ENCODE results near the gene RTN4R.
"Not testable (repeated sequence)": the region's sequence is repeated elsewhere in the genome, so short reads cannot be mapped to it uniquely, and the experiment has no call there.

Gene RTN4R

DNA sequence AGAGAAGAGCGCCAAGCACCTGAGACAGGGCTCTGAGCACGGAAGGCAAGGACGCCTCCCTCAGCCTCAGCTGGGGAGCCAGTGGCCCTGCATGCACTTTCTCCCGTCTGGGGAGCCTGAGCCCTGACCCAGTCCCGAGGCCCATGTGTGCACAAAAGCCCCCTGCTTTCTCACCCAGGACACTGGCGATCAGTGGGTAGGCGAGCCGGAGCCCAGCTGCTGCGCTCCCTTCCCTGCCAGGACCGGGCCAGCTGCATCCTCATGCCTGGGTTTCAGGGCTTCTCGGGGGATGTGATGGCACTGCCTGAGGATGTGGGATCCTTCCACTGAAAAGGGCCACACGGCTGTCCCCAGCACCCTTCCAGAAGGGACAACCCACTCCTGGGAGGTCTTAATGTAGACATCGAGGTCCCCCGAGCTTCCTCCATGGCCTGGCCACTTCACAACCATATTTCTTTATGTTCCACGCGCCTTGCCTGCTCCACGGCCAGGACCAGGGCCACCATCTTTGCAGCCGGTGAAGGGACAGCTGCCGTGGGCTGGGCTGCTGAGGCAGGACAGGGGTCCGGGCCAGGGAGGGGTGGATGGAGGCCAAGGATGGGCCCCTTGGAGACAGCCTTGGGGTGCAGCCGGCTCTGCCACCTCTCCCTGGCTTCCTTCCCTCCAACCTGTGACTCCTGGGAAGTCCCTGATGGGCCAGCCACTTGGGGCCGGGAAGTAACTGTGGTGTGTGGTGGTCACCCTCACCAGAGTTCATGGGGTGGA, 10.8 kb upstream of the RTN4R start:
- H3K4me1 ChIP-seq (ENCODE audit: control insufficient read depth, insufficient read depth, low read length, poor library complexity, severe bottlenecking); H3K27ac ChIP-seq (ENCODE audit: insufficient read depth, low read length, poor library complexity, severe bottlenecking); H3K36me3 ChIP-seq (ENCODE audit: control insufficient read depth, insufficient read depth, low read length); H3K4me3 ChIP-seq (ENCODE audit: insufficient read depth, low read depth, low read length, poor library complexity, severe bottlenecking); H3K27me3 ChIP-seq (replicated peaks; ENCODE audit: control insufficient read depth, insufficient read depth, low read length, poor library complexity, severe bottlenecking); DNase-seq; H3K9me3 ChIP-seq (ENCODE audit: control insufficient read depth, low read length): not testable (repeated sequence)

DNA sequence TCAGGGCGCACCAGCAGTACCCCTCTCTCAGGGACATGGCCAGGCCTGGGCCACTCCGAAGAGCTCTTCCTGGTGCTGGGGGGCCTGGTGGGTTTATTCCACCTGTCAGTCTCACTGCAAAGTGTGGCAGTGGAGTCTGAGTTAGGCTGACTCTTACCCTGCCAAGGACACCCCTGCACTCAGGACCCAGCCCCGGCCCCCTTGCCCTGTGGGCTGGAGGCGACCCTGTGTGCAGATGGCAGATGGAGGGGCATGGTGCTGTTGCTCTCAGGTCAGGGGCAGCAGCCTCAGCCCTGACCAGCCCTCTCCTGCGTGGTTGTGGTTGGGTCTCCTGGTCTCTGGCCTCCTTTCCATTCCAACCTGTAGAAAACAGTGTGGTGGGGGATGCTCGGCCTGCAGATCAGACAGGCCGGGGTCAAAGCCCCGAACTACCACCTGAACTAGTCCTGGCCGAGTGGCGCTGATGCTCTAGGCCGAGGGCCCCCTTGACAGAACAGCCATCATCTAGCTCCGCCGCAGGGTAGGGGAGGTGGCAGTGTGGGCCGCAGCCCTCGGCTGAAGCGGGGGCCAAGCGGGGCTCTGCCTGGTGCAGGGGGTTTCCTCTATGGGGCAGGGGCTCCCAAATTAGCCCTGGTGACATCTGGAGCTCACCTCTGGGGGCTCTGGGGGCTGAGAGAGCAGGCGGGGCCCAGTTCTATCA, 10.0 kb upstream of the RTN4R start:
- H3K36me3 ChIP-seq (ENCODE audit: control insufficient read depth, insufficient read depth, low read length); H3K4me3 ChIP-seq (ENCODE audit: insufficient read depth, low read depth, low read length, poor library complexity, severe bottlenecking); H3K27ac ChIP-seq (ENCODE audit: insufficient read depth, low read length, poor library complexity, severe bottlenecking); DNase-seq; H3K4me1 ChIP-seq (ENCODE audit: control insufficient read depth, insufficient read depth, low read length, poor library complexity, severe bottlenecking); H3K27me3 ChIP-seq (replicated peaks; ENCODE audit: control insufficient read depth, insufficient read depth, low read length, poor library complexity, severe bottlenecking); H3K9me3 ChIP-seq (ENCODE audit: control insufficient read depth, low read length): not testable (repeated sequence)

DNA sequence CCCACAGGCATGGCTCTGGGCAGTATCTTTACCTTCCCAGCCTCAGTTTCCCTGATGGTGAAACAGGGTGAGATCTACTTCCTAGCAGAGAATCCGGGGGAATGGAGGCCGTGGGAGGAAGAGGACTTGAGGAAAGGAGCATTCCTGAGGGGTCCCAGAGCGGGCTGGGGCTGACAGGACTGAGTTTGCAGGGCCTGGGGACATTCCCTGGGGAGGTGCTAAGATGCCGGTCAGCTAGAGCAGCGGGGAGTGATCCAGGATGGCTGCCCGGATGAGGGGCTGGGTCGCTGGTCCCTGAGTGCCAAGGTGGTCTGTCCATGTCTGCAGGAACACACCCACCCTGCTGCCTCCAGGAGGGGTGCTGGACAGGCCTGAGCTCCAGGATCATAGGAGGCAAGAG, 8.3 kb upstream of the RTN4R start:
- no peak overlapping the region for H3K4me3 ChIP-seq (ENCODE audit: insufficient read depth, low read depth, low read length, poor library complexity, severe bottlenecking)
- DNase-seq, result no peak
- H3K36me3 ChIP-seq (ENCODE audit: control insufficient read depth, insufficient read depth, low read length), result no peaks in the 10 kb centered on the region
- H3K4me1 ChIP-seq (ENCODE audit: control insufficient read depth, insufficient read depth, low read length, poor library complexity, severe bottlenecking), result no peaks in the 10 kb centered on the region
- no peak overlapping the region for H3K27ac ChIP-seq (ENCODE audit: insufficient read depth, low read length, poor library complexity, severe bottlenecking)
- no peaks in the 10 kb centered on the region for H3K27me3 ChIP-seq (replicated peaks; ENCODE audit: control insufficient read depth, insufficient read depth, low read length, poor library complexity, severe bottlenecking)
- H3K9me3 ChIP-seq (ENCODE audit: control insufficient read depth, low read length), result no peaks in the 10 kb centered on the region

DNA sequence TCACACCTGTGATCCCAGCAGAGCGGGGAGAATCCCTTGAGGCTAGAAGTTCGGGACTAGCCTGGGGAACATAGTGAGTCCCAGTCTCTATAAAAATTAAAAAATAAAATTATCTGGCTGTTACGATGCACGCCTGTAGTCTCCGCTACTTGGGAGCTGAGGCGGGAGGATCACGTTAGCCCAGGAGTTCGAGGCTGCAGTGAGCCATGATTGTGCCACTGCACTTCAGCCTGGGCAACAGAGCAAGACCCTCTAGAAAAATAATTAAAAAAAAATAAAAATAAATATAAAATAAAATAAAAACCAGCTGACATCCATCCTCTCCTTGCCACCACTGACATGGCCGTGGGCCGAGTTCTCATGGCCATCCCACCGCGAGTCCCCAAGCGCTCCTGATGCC, 7.7 kb upstream of the RTN4R start:
- Histone ChIP-seq H3K4me1 (ENCODE audit: control insufficient read depth, insufficient read depth, low read length, poor library complexity, severe bottlenecking) (no peaks in the 10 kb centered on the region), H3K9me3 (ENCODE audit: control insufficient read depth, low read length) (no peaks in the 10 kb centered on the region), H3K4me3 (ENCODE audit: insufficient read depth, low read depth, low read length, poor library complexity, severe bottlenecking) (no peak overlapping the region), H3K27me3 (replicated peaks; ENCODE audit: control insufficient read depth, insufficient read depth, low read length, poor library complexity, severe bottlenecking) (no peaks in the 10 kb centered on the region), H3K27ac (ENCODE audit: insufficient read depth, low read length, poor library complexity, severe bottlenecking) (no peak overlapping the region), H3K36me3 (ENCODE audit: control insufficient read depth, insufficient read depth, low read length) (no peaks in the 10 kb centered on the region)
- no peak for DNase-seq

DNA sequence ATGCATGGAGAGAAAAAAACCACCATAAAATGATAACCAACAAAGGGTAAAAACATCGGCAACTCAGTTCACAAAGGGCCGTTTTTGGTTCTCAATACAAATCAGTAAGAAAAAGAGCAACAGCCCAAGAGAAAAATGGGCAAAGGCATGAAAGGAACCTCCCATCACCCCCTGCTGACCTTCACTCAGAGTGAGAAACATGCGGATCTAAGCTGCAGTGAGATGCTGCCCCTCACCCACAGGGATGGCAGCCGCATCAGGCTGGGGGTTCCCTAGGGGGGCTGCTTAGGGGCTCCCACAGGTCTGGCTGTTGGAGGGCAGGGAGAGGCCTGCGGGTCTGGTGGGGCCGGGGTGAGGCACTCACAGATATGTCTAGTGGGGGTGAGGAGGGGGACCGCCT, 7.2 kb upstream of the RTN4R start:
- H3K4me1 ChIP-seq (ENCODE audit: control insufficient read depth, insufficient read depth, low read length, poor library complexity, severe bottlenecking); H3K27ac ChIP-seq (ENCODE audit: insufficient read depth, low read length, poor library complexity, severe bottlenecking); H3K27me3 ChIP-seq (replicated peaks; ENCODE audit: control insufficient read depth, insufficient read depth, low read length, poor library complexity, severe bottlenecking); DNase-seq; H3K36me3 ChIP-seq (ENCODE audit: control insufficient read depth, insufficient read depth, low read length); H3K4me3 ChIP-seq (ENCODE audit: insufficient read depth, low read depth, low read length, poor library complexity, severe bottlenecking); H3K9me3 ChIP-seq (ENCODE audit: control insufficient read depth, low read length): not testable (repeated sequence)

DNA sequence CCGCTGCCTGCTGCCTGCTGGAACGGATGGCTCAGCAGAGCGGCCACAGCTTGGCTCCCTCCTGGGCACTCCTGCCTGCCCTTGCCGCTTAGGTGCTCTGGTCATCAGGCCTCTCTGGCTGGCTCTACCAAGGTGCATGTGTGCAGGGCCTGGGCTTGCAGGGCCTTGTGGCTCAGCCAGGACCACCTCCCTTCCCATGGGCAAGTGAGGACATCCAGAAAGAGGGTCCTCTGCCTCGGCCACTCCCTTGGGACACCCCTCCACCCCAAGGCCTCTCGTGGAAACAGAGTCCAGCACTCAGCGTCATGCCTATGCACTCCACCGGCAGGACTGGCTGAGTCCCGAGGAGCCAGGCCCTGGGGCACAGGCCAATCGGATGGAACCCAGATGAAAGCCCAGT, 6.3 kb upstream of the RTN4R start:
- not testable (repeated sequence) for DNase-seq; H3K27me3 ChIP-seq (replicated peaks; ENCODE audit: control insufficient read depth, insufficient read depth, low read length, poor library complexity, severe bottlenecking); H3K36me3 ChIP-seq (ENCODE audit: control insufficient read depth, insufficient read depth, low read length); H3K4me1 ChIP-seq (ENCODE audit: control insufficient read depth, insufficient read depth, low read length, poor library complexity, severe bottlenecking); H3K9me3 ChIP-seq (ENCODE audit: control insufficient read depth, low read length); H3K4me3 ChIP-seq (ENCODE audit: insufficient read depth, low read depth, low read length, poor library complexity, severe bottlenecking); H3K27ac ChIP-seq (ENCODE audit: insufficient read depth, low read length, poor library complexity, severe bottlenecking)

DNA sequence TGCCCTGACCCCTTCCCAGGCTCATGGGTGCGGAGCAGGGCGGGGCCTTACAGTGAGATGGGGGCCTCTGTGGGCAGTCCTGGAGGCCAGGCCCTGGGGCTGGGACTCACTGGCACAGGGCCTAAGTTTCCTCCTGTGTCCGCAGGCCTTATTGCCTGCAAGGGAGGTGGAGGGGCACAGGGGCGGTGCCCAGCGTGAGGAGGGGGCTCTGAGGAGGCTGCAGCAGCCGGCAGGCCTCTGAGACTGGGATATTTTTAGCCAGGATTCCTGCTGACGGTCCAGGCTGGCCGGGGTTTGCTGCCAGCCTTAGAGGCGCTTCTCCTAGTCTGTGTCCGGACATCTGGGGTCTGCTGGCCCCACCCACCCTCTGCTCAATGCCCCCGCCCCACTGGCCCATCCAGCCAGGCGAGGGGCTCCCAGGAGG, 5.7 kb upstream of the RTN4R start:
- Histone ChIP-seq H3K4me3 (ENCODE audit: insufficient read depth, low read depth, low read length, poor library complexity, severe bottlenecking) (no peak overlapping the region), H3K4me1 (ENCODE audit: control insufficient read depth, insufficient read depth, low read length, poor library complexity, severe bottlenecking) (no peaks in the 10 kb centered on the region), H3K27ac (ENCODE audit: insufficient read depth, low read length, poor library complexity, severe bottlenecking) (no peak overlapping the region), H3K27me3 (replicated peaks; ENCODE audit: control insufficient read depth, insufficient read depth, low read length, poor library complexity, severe bottlenecking) (no peaks in the 10 kb centered on the region), H3K9me3 (ENCODE audit: control insufficient read depth, low read length) (no peaks in the 10 kb centered on the region), H3K36me3 (ENCODE audit: control insufficient read depth, insufficient read depth, low read length) (no peaks in the 10 kb centered on the region)
- DNase-seq, result no peak

DNA sequence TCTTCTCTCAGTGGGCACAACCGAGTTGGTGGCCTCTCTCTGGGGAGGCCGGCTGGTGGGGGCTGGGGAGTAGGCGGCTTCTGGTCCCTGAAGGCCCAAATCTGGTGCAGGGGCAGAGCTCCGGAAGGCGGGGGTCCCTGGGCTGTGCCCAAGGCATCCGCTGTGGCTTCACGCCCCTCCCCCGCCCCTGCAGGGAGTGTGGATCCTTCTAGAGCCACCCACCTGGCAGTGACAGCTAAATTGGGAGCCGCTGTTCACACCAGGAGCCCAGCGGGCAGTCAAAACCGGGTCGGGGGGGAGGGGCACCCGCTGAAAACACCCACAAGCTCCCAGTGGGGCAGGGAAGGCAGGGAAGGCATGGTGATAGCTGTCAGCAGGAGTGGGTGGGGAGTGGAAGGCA, 4.6 kb upstream of the RTN4R start:
- DNase-seq, result no peak
- H3K9me3 ChIP-seq (ENCODE audit: control insufficient read depth, low read length), result no peaks in the 10 kb centered on the region
- H3K4me1 ChIP-seq (ENCODE audit: control insufficient read depth, insufficient read depth, low read length, poor library complexity, severe bottlenecking), result peaks cover 4% of the 10 kb centered on the region
- H3K27ac ChIP-seq (ENCODE audit: insufficient read depth, low read length, poor library complexity, severe bottlenecking), result no peak overlapping the region
- peaks cover under 1% of the 10 kb centered on the region for H3K27me3 ChIP-seq (replicated peaks; ENCODE audit: control insufficient read depth, insufficient read depth, low read length, poor library complexity, severe bottlenecking)
- H3K4me3 ChIP-seq (ENCODE audit: insufficient read depth, low read depth, low read length, poor library complexity, severe bottlenecking), result no peak overlapping the region
- no peaks in the 10 kb centered on the region for H3K36me3 ChIP-seq (ENCODE audit: control insufficient read depth, insufficient read depth, low read length)

DNA sequence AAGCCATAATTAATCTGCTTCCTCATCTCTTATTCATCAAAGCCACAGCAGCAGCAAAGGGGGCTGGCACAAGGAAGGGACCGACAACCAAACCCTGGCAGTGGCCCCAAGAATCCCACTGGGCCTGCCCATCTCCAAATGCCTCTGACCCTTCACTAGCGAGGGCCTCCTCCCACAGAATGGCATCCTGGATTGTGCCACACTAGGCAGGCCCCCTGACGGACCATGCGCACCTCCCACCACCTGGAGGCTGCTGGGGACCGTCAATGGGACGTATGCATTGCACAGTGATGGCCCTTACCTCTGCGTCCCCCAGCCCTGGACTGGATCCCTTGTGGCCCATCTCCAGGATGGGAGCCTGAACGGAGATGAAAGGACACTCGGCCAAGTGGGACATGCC, 4.1 kb upstream of the RTN4R start:
- no peak for DNase-seq
- Histone ChIP-seq H3K9me3 (ENCODE audit: control insufficient read depth, low read length) (no peaks in the 10 kb centered on the region), H3K4me1 (ENCODE audit: control insufficient read depth, insufficient read depth, low read length, poor library complexity, severe bottlenecking) (peaks cover 8% of the 10 kb centered on the region)

DNA sequence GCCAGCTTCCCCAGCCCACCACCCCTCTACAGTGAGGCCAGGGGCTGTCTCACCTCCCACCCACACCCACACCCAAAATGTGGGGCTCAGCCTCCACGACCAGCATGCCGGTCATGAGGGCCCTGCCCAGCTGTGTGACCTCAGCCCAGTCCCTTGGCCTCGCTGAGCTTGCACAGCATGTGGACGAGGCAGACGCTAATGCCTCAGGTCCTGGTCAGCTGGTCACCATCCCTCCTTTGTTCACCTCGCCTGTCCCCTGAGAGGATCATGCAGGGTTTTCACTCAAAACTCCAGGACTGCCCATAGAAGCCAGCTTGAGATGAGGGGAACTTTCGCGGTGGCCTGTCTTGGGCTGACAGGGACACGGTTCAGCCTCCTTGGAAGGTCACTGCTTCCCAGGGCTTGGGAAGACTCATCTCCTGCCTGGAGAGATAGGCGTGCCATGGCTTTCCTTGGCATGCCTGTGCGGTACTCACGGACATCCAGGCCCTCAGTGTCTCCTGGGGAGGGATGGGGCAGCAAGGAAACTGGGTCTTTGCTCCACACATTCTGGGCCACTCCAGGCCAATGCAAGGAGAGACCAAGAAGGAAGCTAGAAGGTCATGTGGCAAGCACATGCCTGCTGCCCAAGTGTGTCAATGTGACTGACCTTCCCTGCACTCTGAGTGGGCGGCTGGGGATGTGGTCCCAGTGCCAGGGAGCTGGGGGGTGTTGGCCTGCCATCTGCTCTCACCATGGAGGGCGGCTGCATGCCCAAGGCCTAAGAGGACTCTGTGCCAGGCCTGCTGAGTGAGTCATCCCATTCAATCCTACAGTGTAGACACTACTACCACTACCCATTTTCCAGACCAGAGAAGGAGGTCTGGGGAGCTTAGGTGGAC, 3.2 kb upstream of the RTN4R start:
- H3K36me3 ChIP-seq (ENCODE audit: control insufficient read depth, insufficient read depth, low read length), result no peaks in the 10 kb centered on the region
- H3K4me1 ChIP-seq (ENCODE audit: control insufficient read depth, insufficient read depth, low read length, poor library complexity, severe bottlenecking), result peaks cover 10% of the 10 kb centered on the region
- H3K4me3 ChIP-seq (ENCODE audit: insufficient read depth, low read depth, low read length, poor library complexity, severe bottlenecking), result no peak overlapping the region
- no peak for DNase-seq
- H3K9me3 ChIP-seq (ENCODE audit: control insufficient read depth, low read length), result no peaks in the 10 kb centered on the region
- peaks cover 5% of the 10 kb centered on the region for H3K27me3 ChIP-seq (replicated peaks; ENCODE audit: control insufficient read depth, insufficient read depth, low read length, poor library complexity, severe bottlenecking)
- H3K27ac ChIP-seq (ENCODE audit: insufficient read depth, low read length, poor library complexity, severe bottlenecking), result no peak overlapping the region

More for the DNA sequence above, 4.1 kb upstream of the RTN4R start:
- Histone ChIP-seq H3K36me3 (ENCODE audit: control insufficient read depth, insufficient read depth, low read length) (no peaks in the 10 kb centered on the region), H3K4me3 (ENCODE audit: insufficient read depth, low read depth, low read length, poor library complexity, severe bottlenecking) (no peak overlapping the region), H3K27ac (ENCODE audit: insufficient read depth, low read length, poor library complexity, severe bottlenecking) (no peak overlapping the region), H3K27me3 (replicated peaks; ENCODE audit: control insufficient read depth, insufficient read depth, low read length, poor library complexity, severe bottlenecking) (peaks cover 5% of the 10 kb centered on the region)
